H54 (cell line): ENCODE measurements around the gene GNG8.
A peak's percentile ranks its signal among the peaks of the same experiment; 100 is the strongest.

ENCODE experiments used
- DNase-seq: peaks from one replicate; pipeline ENCODE4 v3.0.0; 2011; ENCODE audit warnings: low spot score, mixed read lengths; ENCODE audit not compliant: insufficient read length
- FAIRE-seq: peaks from 3 replicates; lab custom pipeline; 2011; peaks lifted over from hg19 to GRCh38; lab: Jason Lieb, UNC
- POLR2A ChIP-seq: IDR thresholded peaks from 2 replicates; pipeline ENCODE4 v1.6.1; 2011; ENCODE audit warnings: low read depth, mild to moderate bottlenecking, low read length

The GNG8 gene

GRCh38 chr19:46608178-46608577 lies 27.8 kb downstream of the GNG8 start:
- FAIRE-seq: no peak
- TF ChIP-seq POLR2A: no peak
- DNase-seq: no peak

GRCh38 chr19:46607448-46607841 lies 28.6 kb downstream of the GNG8 start:
- DNase-seq (no peak), FAIRE-seq (no peak)
- TF ChIP-seq POLR2A: no peak

- TF ChIP-seq POLR2A: no peak
- FAIRE-seq (no peak), DNase-seq (no peak)
Observed at GRCh38 chr19:46606681-46607447, 29.1 kb downstream of the GNG8 start.

- no peak for TF ChIP-seq POLR2A
- FAIRE-seq (no peak), DNase-seq (no peak)
Observed at GRCh38 chr19:46606019-46606418, 30.0 kb downstream of the GNG8 start.

GRCh38 chr19:46605356-46605821 lies 30.6 kb downstream of the GNG8 start:
- FAIRE-seq: no peak
- no peak for TF ChIP-seq POLR2A
- no peak for DNase-seq

GRCh38 chr19:46604781-46605355 lies 31.1 kb downstream of the GNG8 start:
- no peak for FAIRE-seq
- no peak for TF ChIP-seq POLR2A
- no peak for DNase-seq

GRCh38 chr19:46603752-46604231 lies 32.2 kb downstream of the GNG8 start:
- DNase-seq (no peak), FAIRE-seq (no peak)
- no peak for TF ChIP-seq POLR2A

- DNase-seq (no peak), FAIRE-seq (no peak)
- TF ChIP-seq POLR2A: no peak
Observed at GRCh38 chr19:46603195-46603637, 32.8 kb downstream of the GNG8 start.

- FAIRE-seq: no peak
- no peak for TF ChIP-seq POLR2A
- DNase-seq: no peak
Observed at GRCh38 chr19:46602392-46603194, 33.4 kb downstream of the GNG8 start.

- DNase-seq: no peak
- no peak for FAIRE-seq
- peak; percentile 78 for TF ChIP-seq POLR2A
Observed at GRCh38 chr19:46601318-46602224, 34.4 kb downstream of the GNG8 start, which contains the start of gene CALM3. Gene CALM3 (plus strand): TSS chr19:46601330. CDS start chr19:46601435, 105 bp downstream.

- DNase-seq (peak; percentile 86), FAIRE-seq (peak; percentile 11)
- TF ChIP-seq POLR2A: peak; percentile 49; the same call in 1 of the 2 replicates
Observed at GRCh38 chr19:46600384-46601317, 35.4 kb downstream of the GNG8 start.
